ENCODE data around the gene SPON2. TPM values are rescaled to one million over a fixed set of nuclear protein-coding genes. Genes with fewer than 3 reads are reported as not detected.
A peak's percentile ranks its signal among the peaks of the same experiment; 100 is the strongest.

Gene SPON2
- total and polyA plus RNA-seq, 7 donors: 4.1 to 18.5 (median 6.8) TPM

DNA sequence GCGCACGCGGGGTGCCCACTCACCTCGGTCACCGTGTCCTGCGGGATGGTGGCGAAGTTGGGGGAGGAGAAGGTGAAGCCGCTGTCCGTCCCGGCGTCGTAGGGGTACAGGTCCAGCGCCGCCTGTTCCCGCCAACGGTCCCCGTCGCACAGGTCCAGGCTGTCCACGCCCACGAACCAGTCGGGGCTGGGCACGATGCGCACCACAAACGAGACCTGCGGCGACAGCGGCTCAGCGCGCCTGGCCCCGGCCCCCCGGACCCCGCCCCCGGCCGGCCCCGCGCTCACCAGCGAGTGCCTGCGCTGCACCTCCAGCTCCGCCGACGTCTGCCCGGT is 1.4 kb downstream of the SPON2 start:
- intact Hi-C loops (cut with DNase I): no loop called here
- no peak for ATAC-seq
- Histone ChIP-seq H3K4me1 (peaks cover 39% of the 10 kb centered on the region), H3K27ac (no peak overlapping the region), H3K27me3 (ENCODE audit: insufficient read depth in 3 of 3, low read length in 2 of 3) (peaks cover 0 to 7% (median 0%) of the 10 kb centered on the region in 3 donors), H3K4me3 (peak overlapping the region; percentile 55), H3K36me3 (ENCODE audit: insufficient read depth in 1 of 2, low read depth in 1 of 2) (peaks cover 0 to 8% of the 10 kb centered on the region in 2 donors), H3K9me3 (no peaks in the 10 kb centered on the region)
- peak in 1 of 2 donors; percentile 67 for DNase-seq
- TF ChIP-seq, protein P1, sequence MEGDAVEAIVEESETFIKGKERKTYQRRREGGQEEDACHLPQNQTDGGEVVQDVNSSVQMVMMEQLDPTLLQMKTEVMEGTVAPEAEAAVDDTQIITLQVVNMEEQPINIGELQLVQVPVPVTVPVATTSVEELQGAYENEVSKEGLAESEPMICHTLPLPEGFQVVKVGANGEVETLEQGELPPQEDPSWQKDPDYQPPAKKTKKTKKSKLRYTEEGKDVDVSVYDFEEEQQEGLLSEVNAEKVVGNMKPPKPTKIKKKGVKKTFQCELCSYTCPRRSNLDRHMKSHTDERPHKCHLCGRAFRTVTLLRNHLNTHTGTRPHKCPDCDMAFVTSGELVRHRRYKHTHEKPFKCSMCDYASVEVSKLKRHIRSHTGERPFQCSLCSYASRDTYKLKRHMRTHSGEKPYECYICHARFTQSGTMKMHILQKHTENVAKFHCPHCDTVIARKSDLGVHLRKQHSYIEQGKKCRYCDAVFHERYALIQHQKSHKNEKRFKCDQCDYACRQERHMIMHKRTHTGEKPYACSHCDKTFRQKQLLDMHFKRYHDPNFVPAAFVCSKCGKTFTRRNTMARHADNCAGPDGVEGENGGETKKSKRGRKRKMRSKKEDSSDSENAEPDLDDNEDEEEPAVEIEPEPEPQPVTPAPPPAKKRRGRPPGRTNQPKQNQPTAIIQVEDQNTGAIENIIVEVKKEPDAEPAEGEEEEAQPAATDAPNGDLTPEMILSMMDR (IDR thresholded peaks at IDR 0.05): no peak
- WGBS, 3 donors: 42 to 45% (median 44%) methylated on average over 26 to 42 of the region's 42 CpGs

DNA sequence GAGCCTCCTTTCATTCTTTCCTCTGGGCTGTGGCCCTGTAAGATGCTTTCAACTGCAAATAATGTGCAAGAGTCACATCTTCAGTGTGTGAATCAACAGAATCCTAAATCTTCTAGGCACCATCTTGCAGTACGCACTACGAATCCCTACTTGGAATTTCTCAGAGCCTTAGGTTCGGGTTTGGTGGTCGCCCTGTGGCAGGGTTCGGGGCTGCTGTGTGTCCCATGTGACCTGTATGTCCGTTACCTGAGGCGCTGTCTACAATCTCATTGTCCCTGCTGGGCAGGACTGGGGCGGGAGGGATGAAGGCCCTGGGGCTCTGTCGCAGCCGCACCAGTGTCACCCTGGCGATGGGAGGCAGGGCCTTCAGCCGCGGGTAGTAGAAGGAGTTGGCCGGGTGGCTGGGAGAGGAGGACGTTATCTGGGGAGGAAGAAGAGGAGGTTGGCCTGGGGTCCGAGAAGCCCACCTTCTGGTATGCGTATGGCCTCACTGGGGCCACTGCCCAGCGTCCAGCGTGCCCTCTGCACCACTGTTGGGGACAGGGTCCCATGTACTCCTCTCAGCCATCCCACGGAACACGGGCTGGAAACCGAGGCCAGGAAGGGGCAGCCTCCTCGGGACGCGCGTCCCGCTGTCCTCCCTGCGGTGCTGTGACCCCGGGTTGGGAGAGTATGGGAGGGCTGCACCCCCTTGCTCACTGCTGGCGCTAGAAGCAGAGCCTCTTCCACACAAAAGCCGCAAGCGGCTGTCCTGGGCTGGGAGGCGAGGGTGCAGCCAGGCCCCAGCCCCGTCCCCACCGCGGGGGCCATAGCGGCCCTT is 2.0 kb downstream of the SPON2 start:
- Histone ChIP-seq H3K9me3 (no peaks in the 10 kb centered on the region), H3K4me3 (peak overlapping the region; percentile 55), H3K27me3 (ENCODE audit: insufficient read depth in 3 of 3, low read length in 2 of 3) (peaks cover 0 to 7% (median 0%) of the 10 kb centered on the region in 3 donors), H3K27ac (no peak overlapping the region), H3K36me3 (ENCODE audit: insufficient read depth in 1 of 2, low read depth in 1 of 2) (peaks cover 0 to 8% of the 10 kb centered on the region in 2 donors), H3K4me1 (peaks cover 36% of the 10 kb centered on the region)
- WGBS, 3 donors: 85 to 88% (median 86%) methylated on average over 36 to 37 of the region's 37 CpGs
- TF ChIP-seq, protein P1 (IDR thresholded peaks at IDR 0.05): no peak
- ATAC-seq: no peak
- DNase-seq: peak in 1 of 2 donors; percentile 41
- intact Hi-C loops (cut with DNase I): no loop called here

DNA sequence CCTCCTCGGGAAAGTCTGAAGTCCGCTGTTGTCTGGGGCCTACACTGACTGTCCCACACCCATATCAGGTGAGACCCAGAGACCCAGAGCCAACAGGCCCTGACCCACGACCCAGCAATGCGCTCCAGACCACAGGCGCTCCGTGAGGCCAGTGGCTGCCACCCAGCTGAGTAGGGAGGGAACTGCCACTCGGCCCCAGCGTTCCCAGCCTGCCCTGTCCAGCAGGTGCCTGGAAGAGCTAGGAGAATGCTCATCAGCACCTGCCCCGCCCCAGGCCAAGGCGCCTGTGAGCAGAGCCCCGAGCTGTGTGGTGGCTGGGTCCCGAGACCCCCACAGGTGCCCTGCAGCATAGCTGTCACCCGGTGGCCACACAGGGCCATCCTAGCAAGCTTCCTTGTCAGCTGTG is 2.7 kb downstream of the SPON2 start:
- peaks cover 0 to 8% of the 10 kb centered on the region in 2 donors for H3K36me3 ChIP-seq (ENCODE audit: insufficient read depth in 1 of 2, low read depth in 1 of 2)
- TF ChIP-seq, protein P1 (IDR thresholded peaks at IDR 0.05): no peak
- no peak overlapping the region for H3K4me3 ChIP-seq
- no peaks in the 10 kb centered on the region for H3K9me3 ChIP-seq
- peaks cover 30% of the 10 kb centered on the region for H3K4me1 ChIP-seq
- peaks cover 0 to 7% (median 0%) of the 10 kb centered on the region in 3 donors for H3K27me3 ChIP-seq (ENCODE audit: insufficient read depth in 3 of 3, low read length in 2 of 3)
- ATAC-seq: no peak
- peak in 1 of 2 donors; percentile 57 for DNase-seq
- WGBS, 3 donors: 83 to 88% (median 86%) methylated on average over 13 of the region's 13 CpGs
- intact Hi-C loops (cut with DNase I): loop anchor here (5.0 kb wide), 2 partner anchors 43 to 78 kb away; partner anchors contain the start of gene CTBP1 (in 2 of the 2)
- H3K27ac ChIP-seq: no peak overlapping the region

DNA sequence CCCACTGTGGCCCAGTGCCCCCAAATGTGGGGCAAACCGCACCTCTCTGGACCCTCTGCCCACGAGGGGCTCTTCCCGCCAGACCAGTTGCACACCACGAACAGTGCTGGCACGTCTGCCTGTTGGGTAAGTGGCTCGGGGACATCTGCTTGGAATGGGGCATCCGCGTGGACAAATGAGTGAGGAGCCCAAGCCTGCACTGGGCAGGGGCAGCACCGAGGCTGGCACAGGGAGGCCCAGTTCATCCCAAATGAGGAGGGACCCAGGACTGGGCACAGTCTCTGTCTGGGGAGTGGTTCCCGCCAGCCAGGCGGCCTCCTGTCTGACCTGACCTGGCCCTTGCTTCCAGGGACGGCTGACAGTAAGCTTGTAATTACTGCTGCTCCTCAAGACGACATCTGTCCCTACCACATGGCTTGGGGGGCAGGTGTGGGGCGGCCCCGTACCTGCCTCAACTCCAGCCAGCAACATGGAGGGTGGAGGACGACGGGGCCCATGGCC is 3.2 kb downstream of the SPON2 start:
- H3K4me3 ChIP-seq: no peak overlapping the region
- H3K4me1 ChIP-seq: peaks cover 25% of the 10 kb centered on the region
- no peak for ATAC-seq
- peaks cover 0 to 7% (median 0%) of the 10 kb centered on the region in 3 donors for H3K27me3 ChIP-seq (ENCODE audit: insufficient read depth in 3 of 3, low read length in 2 of 3)
- no peak overlapping the region for H3K27ac ChIP-seq
- DNase-seq: peak in 1 of 2 donors; percentile 47
- peaks cover 0 to 8% of the 10 kb centered on the region in 2 donors for H3K36me3 ChIP-seq (ENCODE audit: insufficient read depth in 1 of 2, low read depth in 1 of 2)
- TF ChIP-seq, protein P1 (IDR thresholded peaks at IDR 0.05): no peak
- intact Hi-C loops (cut with DNase I): loop anchor here (5.0 kb wide), 2 partner anchors 43 to 78 kb away; partner anchors contain the start of gene CTBP1 (in 2 of the 2)
- no peaks in the 10 kb centered on the region for H3K9me3 ChIP-seq
- WGBS, 3 donors: 78 to 81% (median 78%) methylated on average over 17 of the region's 17 CpGs

Data from psoas muscle (tissue), 8 donors.